Large intestine (tissue), 3 donors: ENCODE measurements around the gene CREB1. TPM values are rescaled to one million over a fixed set of nuclear protein-coding genes. Genes with fewer than 3 reads are reported as not detected.

Source experiments
- DNase-seq, 2 donors: peaks; one replicate each; pipeline versions ENCODE4 v3.0.0 to v3.0.0-alpha.2; 2013
- H3K27ac ChIP-seq: one replicate; pipeline ENCODE4 v1.5.1; 2013; ENCODE audit warnings: low read length
- H3K27me3 ChIP-seq: 2 replicates; pipeline ENCODE4 v1.6.1; 2013; ENCODE audit warnings: low read length; ENCODE audit not compliant: control insufficient read depth, insufficient read depth
- H3K36me3 ChIP-seq: 2 replicates; pipeline ENCODE4 v1.6.1; 2013; ENCODE audit warnings: low read length; ENCODE audit not compliant: control insufficient read depth, insufficient read depth
- H3K4me1 ChIP-seq: one replicate; pipeline ENCODE4 v1.6.1; 2013; ENCODE audit warnings: low read length; ENCODE audit not compliant: control insufficient read depth, insufficient read depth
- H3K4me3 ChIP-seq: one replicate; pipeline ENCODE4 v1.5.1; 2013; ENCODE audit warnings: low read length
- H3K9me3 ChIP-seq: one replicate; pipeline ENCODE4 v1.6.1; 2013; ENCODE audit warnings: mild to moderate bottlenecking, low read depth, low read length, moderate library complexity; ENCODE audit not compliant: control insufficient read depth
- WGBS: methylation state at CpG from one replicate; pipeline ENCODE4 v1.1.5; 2013; ENCODE audit warnings: low lambda C conversion rate; ENCODE audit not compliant: insufficient coverage; 5-methylcytosine and 5-hydroxymethylcytosine counted together
- polyA plus RNA-seq: library from polyadenylated mRNA; unstranded; fragments of 120-200 nt; gene quantifications from one replicate; pipeline ENCODE4 v1.2.1, GENCODE V29; 2013

CREB1 gene
- polyA plus RNA-seq, 1 donor: 37.5 TPM

DNA sequence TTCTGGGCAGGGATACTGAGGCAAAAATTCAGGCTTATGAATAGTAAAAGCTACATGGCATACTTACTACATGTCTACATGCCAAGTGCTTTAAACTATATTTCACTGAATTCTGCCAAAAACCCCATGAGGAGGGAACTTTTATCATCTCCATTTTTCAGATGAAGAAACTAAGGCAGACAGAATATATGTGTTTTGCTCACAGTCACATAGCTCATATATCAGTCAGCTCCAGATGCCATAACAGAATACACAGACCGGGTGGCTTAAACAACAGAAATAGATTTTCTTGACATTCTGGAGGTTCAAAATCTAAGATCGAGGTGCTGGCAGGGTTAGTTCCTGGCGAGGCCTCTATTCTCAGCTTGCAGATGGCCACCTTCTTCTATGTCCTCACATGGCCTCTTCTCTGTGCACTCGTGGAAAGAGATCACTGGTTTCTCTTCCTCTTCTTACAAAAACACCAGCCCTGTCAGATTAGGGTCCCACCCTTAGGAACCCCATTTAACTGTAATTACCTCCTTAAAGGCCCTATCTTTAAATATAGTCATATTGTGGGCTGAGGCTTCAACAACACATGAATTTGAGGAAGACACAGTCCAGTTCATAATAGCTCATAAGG, 27.1 kb upstream of the CREB1 start:
- H3K27me3 ChIP-seq: no peaks in the 10 kb centered on the region
- no peak overlapping the region for H3K27ac ChIP-seq
- DNase-seq: no peak
- no peaks in the 10 kb centered on the region for H3K36me3 ChIP-seq
- H3K4me3 ChIP-seq: no peak overlapping the region
- WGBS: no CpG with 5 or more reads among the region's 4 CpGs
- no peaks in the 10 kb centered on the region for H3K9me3 ChIP-seq
- H3K4me1 ChIP-seq: no peaks in the 10 kb centered on the region

- no CpG with 5 or more reads among the region's 5 CpGs for WGBS
- Histone ChIP-seq H3K4me1 (no peaks in the 10 kb centered on the region), H3K27me3 (no peaks in the 10 kb centered on the region), H3K4me3 (no peak overlapping the region), H3K27ac (no peak overlapping the region), H3K9me3 (no peaks in the 10 kb centered on the region), H3K36me3 (no peaks in the 10 kb centered on the region)
- no peak for DNase-seq
These were observed 26.5 kb upstream of the CREB1 start for GRCh38 chr2:207503234-207503633.

DNA sequence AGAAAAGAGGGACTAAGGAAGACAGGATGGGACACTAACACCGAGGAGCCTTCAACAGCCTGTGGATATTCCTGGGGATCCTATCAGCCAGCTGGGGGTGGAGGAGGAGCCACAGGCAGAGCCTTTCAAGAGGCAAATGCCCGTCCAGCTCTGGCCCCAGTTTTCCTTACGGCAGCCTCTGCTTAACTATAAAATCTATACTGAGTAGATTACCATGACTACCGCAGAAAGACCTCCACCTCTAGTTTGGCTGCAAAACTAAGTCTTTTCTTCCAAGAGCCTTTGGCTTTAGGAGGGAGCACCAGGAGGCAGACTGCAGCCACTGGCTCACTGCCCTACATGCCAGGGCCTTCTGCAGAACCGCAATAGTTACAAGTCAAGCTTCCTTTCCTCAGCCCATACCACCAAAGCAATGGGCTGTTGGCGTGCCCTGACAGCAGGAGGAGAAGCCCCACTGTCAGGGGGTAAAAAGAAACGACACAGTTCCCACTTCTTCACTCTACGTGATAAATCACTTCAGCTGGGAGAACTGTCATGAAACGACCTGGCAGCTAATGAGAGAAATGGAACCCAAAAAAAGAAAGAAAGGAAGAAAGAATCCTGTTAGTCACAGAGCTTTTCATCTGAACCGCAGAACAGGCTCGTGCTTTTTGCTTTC, 25.1 kb upstream of the CREB1 start:
- H3K9me3 ChIP-seq: no peaks in the 10 kb centered on the region
- no peaks in the 10 kb centered on the region for H3K36me3 ChIP-seq
- WGBS: 33% methylated on average over 2 of the region's 11 CpGs
- H3K4me1 ChIP-seq: no peaks in the 10 kb centered on the region
- no peak overlapping the region for H3K27ac ChIP-seq
- no peak for DNase-seq
- no peak overlapping the region for H3K4me3 ChIP-seq
- H3K27me3 ChIP-seq: no peaks in the 10 kb centered on the region

DNA sequence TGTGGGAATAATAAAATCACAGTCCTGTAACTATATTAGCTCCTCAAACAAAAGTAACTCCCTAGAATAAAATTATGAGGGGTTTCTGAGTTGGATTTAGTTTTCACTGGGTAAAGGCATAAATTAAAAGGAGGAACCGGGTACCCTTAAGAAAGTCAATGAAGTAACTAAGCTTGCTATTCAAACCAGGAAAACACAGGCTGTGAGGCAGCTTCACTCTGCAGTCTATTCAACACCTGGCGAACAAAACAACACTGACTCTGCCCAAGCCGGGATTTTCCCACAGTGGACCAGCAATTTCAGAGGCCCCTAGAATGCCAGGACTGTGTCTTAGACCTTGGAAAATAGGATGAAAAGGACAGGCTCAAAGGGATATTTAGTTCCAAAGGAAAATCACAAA, 24.6 kb upstream of the CREB1 start:
- no CpG with 5 or more reads among the region's 3 CpGs for WGBS
- Histone ChIP-seq H3K27ac (no peak overlapping the region), H3K4me3 (no peak overlapping the region), H3K9me3 (no peaks in the 10 kb centered on the region), H3K36me3 (no peaks in the 10 kb centered on the region), H3K27me3 (no peaks in the 10 kb centered on the region), H3K4me1 (no peaks in the 10 kb centered on the region)
- no peak for DNase-seq

GRCh38 chr2:207505728-207506127, 24.0 kb upstream of the CREB1 start:
- WGBS: no CpG with 5 or more reads among the region's 1 CpG
- Histone ChIP-seq H3K27me3 (no peaks in the 10 kb centered on the region), H3K9me3 (no peaks in the 10 kb centered on the region), H3K27ac (no peak overlapping the region), H3K4me1 (no peaks in the 10 kb centered on the region), H3K4me3 (no peak overlapping the region), H3K36me3 (no peaks in the 10 kb centered on the region)
- no peak for DNase-seq

DNA sequence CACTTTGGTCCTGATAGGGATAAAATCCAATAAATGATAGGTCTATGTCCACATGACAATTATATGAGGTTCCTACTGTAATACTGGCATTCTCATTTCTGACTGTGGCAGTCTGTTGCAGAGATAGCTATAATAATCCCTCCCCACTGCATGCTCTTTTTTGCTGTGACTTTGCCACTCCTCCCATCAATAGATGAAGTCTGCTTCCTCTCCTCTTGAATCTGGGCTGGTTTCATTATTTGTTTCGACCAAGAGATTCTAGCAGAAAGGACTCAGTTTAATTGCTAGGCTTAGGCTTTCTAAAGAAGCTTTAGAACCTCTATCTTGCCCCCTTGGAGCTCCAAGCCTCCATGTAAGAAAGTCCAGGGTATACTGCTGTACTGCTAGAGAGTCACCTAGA, 23.3 kb upstream of the CREB1 start:
- H3K27me3 ChIP-seq: no peaks in the 10 kb centered on the region
- H3K36me3 ChIP-seq: no peaks in the 10 kb centered on the region
- no peaks in the 10 kb centered on the region for H3K4me1 ChIP-seq
- H3K27ac ChIP-seq: no peak overlapping the region
- WGBS: no CpG with 5 or more reads among the region's 1 CpG
- H3K9me3 ChIP-seq: no peaks in the 10 kb centered on the region
- no peak overlapping the region for H3K4me3 ChIP-seq
- no peak for DNase-seq

- DNase-seq: no peak
- no peak overlapping the region for H3K27ac ChIP-seq
- no peaks in the 10 kb centered on the region for H3K9me3 ChIP-seq
- WGBS: no CpG with 5 or more reads among the region's 1 CpG
- no peak overlapping the region for H3K4me3 ChIP-seq
- no peaks in the 10 kb centered on the region for H3K4me1 ChIP-seq
- H3K27me3 ChIP-seq: no peaks in the 10 kb centered on the region
- no peaks in the 10 kb centered on the region for H3K36me3 ChIP-seq
These were observed 19.6 kb upstream of the CREB1 start for GRCh38 chr2:207510148-207510547.

DNA sequence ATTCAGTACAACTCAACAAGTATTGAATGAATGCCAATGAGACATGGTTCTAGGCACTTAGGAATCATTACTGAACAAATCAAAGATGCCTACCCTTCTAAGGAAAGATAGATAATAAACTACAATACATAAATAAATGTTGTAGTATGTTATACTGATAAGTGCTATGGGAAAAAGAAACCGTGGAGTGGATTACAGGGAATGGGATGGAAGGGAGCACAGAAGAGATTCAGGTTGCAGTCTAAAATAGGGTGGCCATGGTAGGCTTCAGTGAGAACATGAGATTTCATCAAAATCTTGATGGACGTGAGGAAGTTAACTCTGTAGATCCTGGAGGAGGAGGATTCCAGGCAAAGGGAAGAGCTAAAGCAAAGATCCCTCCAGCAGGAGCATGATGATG, 17.9 kb upstream of the CREB1 start:
- Histone ChIP-seq H3K27ac (no peak overlapping the region), H3K27me3 (no peaks in the 10 kb centered on the region), H3K4me3 (no peak overlapping the region), H3K9me3 (no peaks in the 10 kb centered on the region), H3K4me1 (no peaks in the 10 kb centered on the region), H3K36me3 (no peaks in the 10 kb centered on the region)
- no CpG with 5 or more reads among the region's 2 CpGs for WGBS
- DNase-seq: no peak

- no peak overlapping the region for H3K27ac ChIP-seq
- H3K36me3 ChIP-seq: no peaks in the 10 kb centered on the region
- no peak overlapping the region for H3K4me3 ChIP-seq
- DNase-seq: no peak
- no peaks in the 10 kb centered on the region for H3K9me3 ChIP-seq
- H3K4me1 ChIP-seq: no peaks in the 10 kb centered on the region
- 66% methylated on average over 2 of the region's 3 CpGs for WGBS
- no peaks in the 10 kb centered on the region for H3K27me3 ChIP-seq
These were observed 17.4 kb upstream of the CREB1 start for GRCh38 chr2:207512356-207512755.

GRCh38 chr2:207513551-207514257, 16.1 kb upstream of the CREB1 start:
- no peak for DNase-seq
- no peaks in the 10 kb centered on the region for H3K27me3 ChIP-seq
- no peaks in the 10 kb centered on the region for H3K36me3 ChIP-seq
- H3K9me3 ChIP-seq: no peaks in the 10 kb centered on the region
- H3K4me1 ChIP-seq: no peaks in the 10 kb centered on the region
- WGBS: 77% methylated on average over 3 of the region's 7 CpGs
- H3K27ac ChIP-seq: no peak overlapping the region
- H3K4me3 ChIP-seq: no peak overlapping the region
